Endothelial cell (in vitro differentiated cells): Measurements from ENCODE around the gene CAMTA1. TPM values are rescaled to one million over a fixed set of nuclear protein-coding genes. Genes with fewer than 3 reads are reported as not detected.

ENCODE experiments used
- DNase-seq: peaks from one replicate; pipeline ENCODE4 v3.0.0; 2021; ENCODE audit warnings: low spot score
- H3K27ac Mint-ChIP-seq: one replicate; pipeline ENCODE4 v1.8.0; 2021; ENCODE audit warnings: mixed read lengths, inconsistent platforms; ENCODE audit not compliant: unreplicated experiment
- H3K27me3 Mint-ChIP-seq: one replicate; pipeline ENCODE4 v1.8.0; 2021; ENCODE audit warnings: mild to moderate bottlenecking, moderate library complexity, mixed read lengths, inconsistent platforms; ENCODE audit not compliant: unreplicated experiment
- H3K36me3 Mint-ChIP-seq: one replicate; pipeline ENCODE4 v1.8.0; 2021; ENCODE audit warnings: mild to moderate bottlenecking, low read depth, mixed read lengths, inconsistent platforms; ENCODE audit not compliant: unreplicated experiment
- H3K4me1 Mint-ChIP-seq: one replicate; pipeline ENCODE4 v1.8.0; 2021; ENCODE audit warnings: mild to moderate bottlenecking, mixed read lengths, inconsistent platforms; ENCODE audit not compliant: unreplicated experiment
- H3K4me3 Mint-ChIP-seq: one replicate; pipeline ENCODE4 v1.8.0; 2021; ENCODE audit warnings: mild to moderate bottlenecking, mixed read lengths, inconsistent platforms; ENCODE audit not compliant: unreplicated experiment
- H3K9me3 Mint-ChIP-seq: one replicate; pipeline ENCODE4 v1.8.0; 2021; ENCODE audit warnings: mixed read lengths, inconsistent platforms; ENCODE audit not compliant: unreplicated experiment
- total RNA-seq: library from RNA; stranded (reverse); fragmentation: NEBNext Ultra II Directional; extraction: Animal tissue kit (Norgen Biotek cat#: 25700); gene quantifications from one replicate; pipeline ENCODE4 v1.2.1, GENCODE V29; 2021; ENCODE audit not compliant: unreplicated experiment
- TF ChIP-seq, protein P1 (sequence below): fragments of 200-600 bp; sonication (generic); IDR thresholded peaks from one replicate; pipeline ENCODE4 v1.5.0; 2021; ENCODE audit warnings: antibody characterized with exemption; ENCODE audit not compliant: unreplicated experiment

The CAMTA1 gene
- total RNA-seq, 1 donor from 2014 or later = 87.3 TPM

GRCh38 chr1:7069931-7070330 lies 284.7 kb downstream of the CAMTA1 start:
- no peaks in the 10 kb centered on the region for H3K4me1 Mint-ChIP-seq
- H3K9me3 Mint-ChIP-seq = no peaks in the 10 kb centered on the region
- TF ChIP-seq, protein P1, sequence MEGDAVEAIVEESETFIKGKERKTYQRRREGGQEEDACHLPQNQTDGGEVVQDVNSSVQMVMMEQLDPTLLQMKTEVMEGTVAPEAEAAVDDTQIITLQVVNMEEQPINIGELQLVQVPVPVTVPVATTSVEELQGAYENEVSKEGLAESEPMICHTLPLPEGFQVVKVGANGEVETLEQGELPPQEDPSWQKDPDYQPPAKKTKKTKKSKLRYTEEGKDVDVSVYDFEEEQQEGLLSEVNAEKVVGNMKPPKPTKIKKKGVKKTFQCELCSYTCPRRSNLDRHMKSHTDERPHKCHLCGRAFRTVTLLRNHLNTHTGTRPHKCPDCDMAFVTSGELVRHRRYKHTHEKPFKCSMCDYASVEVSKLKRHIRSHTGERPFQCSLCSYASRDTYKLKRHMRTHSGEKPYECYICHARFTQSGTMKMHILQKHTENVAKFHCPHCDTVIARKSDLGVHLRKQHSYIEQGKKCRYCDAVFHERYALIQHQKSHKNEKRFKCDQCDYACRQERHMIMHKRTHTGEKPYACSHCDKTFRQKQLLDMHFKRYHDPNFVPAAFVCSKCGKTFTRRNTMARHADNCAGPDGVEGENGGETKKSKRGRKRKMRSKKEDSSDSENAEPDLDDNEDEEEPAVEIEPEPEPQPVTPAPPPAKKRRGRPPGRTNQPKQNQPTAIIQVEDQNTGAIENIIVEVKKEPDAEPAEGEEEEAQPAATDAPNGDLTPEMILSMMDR = no peak
- H3K36me3 Mint-ChIP-seq = no peaks in the 10 kb centered on the region
- no peak overlapping the region for H3K27ac Mint-ChIP-seq
- peak; percentile 31 for DNase-seq
- peaks cover 3% of the 10 kb centered on the region for H3K27me3 Mint-ChIP-seq
- no peak overlapping the region for H3K4me3 Mint-ChIP-seq

DNA sequence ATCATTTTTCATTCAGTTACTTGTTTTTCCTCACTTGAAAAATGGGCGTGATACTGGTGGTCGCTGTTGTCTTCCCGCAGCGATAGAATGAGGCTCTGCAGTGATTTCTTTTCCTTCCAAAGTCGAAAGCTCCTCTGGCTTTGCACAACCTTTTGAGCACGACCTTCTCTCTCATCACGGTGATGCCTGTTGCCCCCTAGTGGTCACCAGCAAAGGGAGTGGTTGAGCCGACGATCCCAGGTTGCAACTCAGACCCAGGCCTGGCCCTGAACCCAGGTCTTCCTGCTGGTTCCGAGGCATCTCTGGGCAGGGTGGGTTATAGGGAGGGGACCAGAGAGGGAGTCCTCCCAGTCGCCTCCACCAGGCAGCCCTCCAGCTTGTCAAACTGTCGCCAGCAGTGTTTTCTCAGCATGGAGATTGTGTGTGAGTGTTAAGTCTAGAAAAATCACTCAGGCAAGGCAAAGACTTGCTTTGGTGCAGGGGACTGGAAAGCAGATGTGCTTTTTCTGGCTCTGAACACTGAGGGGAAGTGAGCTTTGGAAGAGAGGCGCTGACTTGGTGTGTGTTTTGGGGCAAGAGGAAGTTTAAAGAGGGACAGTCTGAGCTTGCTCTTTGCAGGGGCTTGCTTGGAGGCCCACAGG lies 285.3 kb downstream of the CAMTA1 start:
- Mint-ChIP-seq H3K36me3 (no peaks in the 10 kb centered on the region), H3K4me1 (no peaks in the 10 kb centered on the region), H3K9me3 (no peaks in the 10 kb centered on the region), H3K27me3 (peaks cover 2% of the 10 kb centered on the region), H3K27ac (no peak overlapping the region), H3K4me3 (no peak overlapping the region)
- peak; percentile 75 for DNase-seq
- TF ChIP-seq, protein P1 = peak; percentile 84

DNA sequence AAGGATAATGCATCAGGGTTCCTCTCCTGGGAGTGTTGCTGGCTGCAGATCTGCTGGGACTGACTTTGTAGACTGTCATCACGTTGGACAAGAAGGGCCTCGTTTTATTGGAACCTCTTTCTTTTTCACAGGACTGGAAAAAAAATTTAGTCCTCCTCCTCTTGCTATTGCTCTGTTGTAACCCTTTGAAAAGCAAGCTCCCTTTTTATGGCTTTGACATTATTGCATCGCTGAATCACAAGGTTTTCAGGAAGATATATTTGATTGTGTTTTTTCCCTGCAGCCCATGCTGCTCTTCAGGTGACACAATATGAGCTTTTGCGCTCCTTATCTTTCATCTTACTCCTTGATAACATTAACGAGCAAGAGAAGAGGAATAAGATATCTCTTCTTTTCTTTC lies 290.9 kb downstream of the CAMTA1 start:
- H3K27ac Mint-ChIP-seq = no peak overlapping the region
- TF ChIP-seq, protein P1 = no peak
- H3K4me1 Mint-ChIP-seq = no peaks in the 10 kb centered on the region
- H3K36me3 Mint-ChIP-seq = no peaks in the 10 kb centered on the region
- H3K9me3 Mint-ChIP-seq = no peaks in the 10 kb centered on the region
- no peak for DNase-seq
- H3K4me3 Mint-ChIP-seq = no peak overlapping the region
- peaks cover 2% of the 10 kb centered on the region for H3K27me3 Mint-ChIP-seq

GRCh38 chr1:7076572-7076971 lies 291.3 kb downstream of the CAMTA1 start:
- H3K36me3 Mint-ChIP-seq = no peaks in the 10 kb centered on the region
- H3K27me3 Mint-ChIP-seq = peaks cover 2% of the 10 kb centered on the region
- H3K27ac Mint-ChIP-seq = no peak overlapping the region
- H3K9me3 Mint-ChIP-seq = no peaks in the 10 kb centered on the region
- H3K4me1 Mint-ChIP-seq = no peaks in the 10 kb centered on the region
- no peak for DNase-seq
- TF ChIP-seq, protein P1 = no peak
- H3K4me3 Mint-ChIP-seq = no peak overlapping the region

GRCh38 chr1:7077136-7077535 lies 291.9 kb downstream of the CAMTA1 start:
- DNase-seq = no peak
- Mint-ChIP-seq H3K27ac (no peak overlapping the region), H3K4me1 (no peaks in the 10 kb centered on the region), H3K9me3 (no peaks in the 10 kb centered on the region), H3K27me3 (peaks cover 2% of the 10 kb centered on the region), H3K4me3 (no peak overlapping the region), H3K36me3 (no peaks in the 10 kb centered on the region)
- TF ChIP-seq, protein P1 = no peak
